LNCaP clone FGC (cell line): ENCODE results near the gene DCHS2.

Experiments used
- DNase-seq: peaks from one replicate; pipeline ENCODE4 v3.0.0-alpha.2; 2011; ENCODE audit warnings: low read depth
- H3K4me3 ChIP-seq: 2 replicates; pipeline ENCODE4 v1.5.1; 2011; ENCODE audit warnings: mild to moderate bottlenecking, low read depth, low read length, control low read depth
- TF ChIP-seq, protein P1 (sequence below): IDR thresholded peaks from 2 replicates; pipeline ENCODE4 v1.5.1; 2012; ENCODE audit warnings: mild to moderate bottlenecking; ENCODE audit not compliant: control insufficient read depth, insufficient read depth; ENCODE audit errors: extremely low read depth

DCHS2 gene

DNA sequence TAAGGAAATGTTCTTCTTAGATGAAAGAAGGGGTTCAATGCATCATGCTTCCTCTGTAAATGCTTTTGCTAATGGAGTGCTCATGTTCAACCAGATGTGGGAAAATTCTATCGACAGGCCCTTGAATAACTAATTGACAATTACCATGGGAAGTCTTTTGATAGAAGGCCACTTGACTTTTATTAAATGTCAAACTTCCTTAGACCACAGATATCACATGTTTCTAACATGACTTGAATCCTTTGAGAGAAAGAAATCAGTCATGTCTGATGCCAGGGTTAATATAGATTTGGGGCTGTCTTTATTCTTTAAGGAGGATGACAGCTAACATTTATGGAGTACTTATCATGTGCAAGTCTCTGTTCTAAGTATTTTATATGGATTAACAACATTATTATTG, 280.1 kb downstream of the DCHS2 start:
- DNase-seq: no peak
- TF ChIP-seq, protein P1, sequence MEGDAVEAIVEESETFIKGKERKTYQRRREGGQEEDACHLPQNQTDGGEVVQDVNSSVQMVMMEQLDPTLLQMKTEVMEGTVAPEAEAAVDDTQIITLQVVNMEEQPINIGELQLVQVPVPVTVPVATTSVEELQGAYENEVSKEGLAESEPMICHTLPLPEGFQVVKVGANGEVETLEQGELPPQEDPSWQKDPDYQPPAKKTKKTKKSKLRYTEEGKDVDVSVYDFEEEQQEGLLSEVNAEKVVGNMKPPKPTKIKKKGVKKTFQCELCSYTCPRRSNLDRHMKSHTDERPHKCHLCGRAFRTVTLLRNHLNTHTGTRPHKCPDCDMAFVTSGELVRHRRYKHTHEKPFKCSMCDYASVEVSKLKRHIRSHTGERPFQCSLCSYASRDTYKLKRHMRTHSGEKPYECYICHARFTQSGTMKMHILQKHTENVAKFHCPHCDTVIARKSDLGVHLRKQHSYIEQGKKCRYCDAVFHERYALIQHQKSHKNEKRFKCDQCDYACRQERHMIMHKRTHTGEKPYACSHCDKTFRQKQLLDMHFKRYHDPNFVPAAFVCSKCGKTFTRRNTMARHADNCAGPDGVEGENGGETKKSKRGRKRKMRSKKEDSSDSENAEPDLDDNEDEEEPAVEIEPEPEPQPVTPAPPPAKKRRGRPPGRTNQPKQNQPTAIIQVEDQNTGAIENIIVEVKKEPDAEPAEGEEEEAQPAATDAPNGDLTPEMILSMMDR: no peak
- no peak overlapping the region for H3K4me3 ChIP-seq

DNA sequence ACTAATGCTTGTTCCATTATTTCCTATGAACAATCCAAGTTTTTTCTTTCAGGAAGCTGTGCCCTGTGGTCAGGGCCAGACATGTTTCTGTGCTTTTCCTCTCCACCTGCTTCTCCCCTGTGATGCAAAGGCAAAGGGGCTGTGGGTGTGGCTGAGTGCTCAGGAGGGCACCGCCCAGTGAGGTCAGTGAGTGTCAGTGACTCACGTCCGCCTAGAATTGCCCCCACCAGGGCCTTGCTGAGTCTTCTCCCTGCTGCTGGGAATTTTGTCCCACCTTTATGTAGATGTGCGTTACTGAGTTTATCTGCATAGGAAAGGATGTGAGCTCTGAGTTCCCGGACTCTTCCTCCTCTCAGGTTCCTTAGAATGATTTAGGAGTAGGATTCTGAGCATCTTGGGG, 283.2 kb downstream of the DCHS2 start:
- DNase-seq: no peak
- TF ChIP-seq, protein P1: no peak
- H3K4me3 ChIP-seq: no peak overlapping the region

DNA sequence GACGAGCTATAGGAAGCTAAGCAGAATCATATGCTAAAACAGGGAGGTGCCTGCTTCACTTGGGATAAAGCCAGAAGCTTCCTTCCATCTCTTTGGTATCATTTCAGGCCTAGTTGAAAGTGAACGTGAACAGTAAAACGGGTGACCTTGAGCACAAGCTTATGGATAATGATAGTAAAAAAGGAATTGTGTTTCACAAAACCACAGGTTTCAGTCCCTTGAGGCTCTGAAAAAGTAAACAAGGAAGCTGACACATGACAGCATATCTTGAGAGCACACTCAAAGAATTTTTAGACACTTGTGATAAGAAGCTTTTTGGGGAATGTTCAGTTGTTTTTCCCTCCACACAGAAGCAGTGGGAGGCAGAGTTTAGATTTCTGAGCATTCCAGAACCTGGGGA, 286.1 kb downstream of the DCHS2 start:
- no peak overlapping the region for H3K4me3 ChIP-seq
- TF ChIP-seq, protein P1: no peak
- no peak for DNase-seq

DNA sequence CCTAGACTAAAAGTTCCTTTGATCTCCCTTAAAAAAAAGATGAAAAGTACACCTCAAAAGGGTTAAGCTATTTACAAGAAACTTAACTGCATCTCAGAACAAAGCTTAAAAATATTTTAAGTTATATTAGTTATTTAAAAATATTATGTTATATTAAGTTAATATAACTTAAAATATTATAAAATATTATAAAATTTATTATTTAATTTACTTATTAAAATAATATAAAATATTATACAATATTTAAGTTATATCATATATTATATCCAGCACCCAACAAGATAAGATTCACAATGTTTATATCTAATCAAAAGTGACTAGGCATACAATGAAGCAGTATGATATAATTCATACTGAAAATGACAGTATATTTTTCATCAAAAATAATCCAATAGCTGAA, 296.9 kb downstream of the DCHS2 start:
- TF ChIP-seq, protein P1: no peak
- DNase-seq: no peak

DNA sequence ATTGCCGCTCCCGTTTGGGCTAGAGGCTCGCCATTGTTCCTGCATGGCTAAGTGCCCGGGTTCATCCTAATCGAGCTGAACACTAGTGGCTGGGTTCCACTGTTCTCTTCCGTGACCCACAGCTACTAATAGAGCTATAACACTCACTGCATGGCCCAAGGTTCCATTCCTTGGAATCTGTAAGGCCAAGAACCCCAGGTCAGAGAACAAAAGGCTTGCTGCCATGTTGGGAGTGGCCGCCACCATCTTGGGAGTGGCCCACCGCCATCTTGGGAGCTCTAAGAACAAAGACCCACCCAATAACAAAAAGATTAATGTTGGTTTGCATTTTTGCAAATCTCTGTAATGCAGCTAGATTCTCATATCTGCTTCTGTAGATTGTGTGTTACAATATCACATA, 299.0 kb downstream of the DCHS2 start:
- DNase-seq: no peak
- H3K4me3 ChIP-seq: no peak overlapping the region
- TF ChIP-seq, protein P1: no peak

More for the DNA sequence above, 296.9 kb downstream of the DCHS2 start:
- H3K4me3 ChIP-seq: no peak overlapping the region

DNA sequence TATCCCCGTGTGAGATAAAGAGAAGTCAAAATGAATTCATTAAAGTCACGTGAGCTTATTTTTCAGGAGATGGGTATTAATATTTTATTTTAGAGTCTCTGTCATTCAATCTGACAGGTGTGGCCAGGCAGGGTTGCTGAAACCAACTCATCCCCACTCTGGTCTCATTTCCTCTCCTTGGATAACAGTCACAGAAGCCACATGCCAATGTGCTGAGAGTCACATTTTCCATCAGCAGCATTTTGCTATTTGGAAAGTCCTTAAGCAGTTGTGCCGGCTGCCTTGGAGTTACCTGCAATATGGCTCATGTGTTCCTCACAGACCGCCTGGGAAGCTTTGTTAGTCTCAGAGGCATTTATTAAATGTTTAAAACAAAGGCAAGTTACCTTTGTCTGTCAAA, 302.3 kb downstream of the DCHS2 start:
- no peak overlapping the region for H3K4me3 ChIP-seq
- DNase-seq: no peak
- TF ChIP-seq, protein P1: no peak

DNA sequence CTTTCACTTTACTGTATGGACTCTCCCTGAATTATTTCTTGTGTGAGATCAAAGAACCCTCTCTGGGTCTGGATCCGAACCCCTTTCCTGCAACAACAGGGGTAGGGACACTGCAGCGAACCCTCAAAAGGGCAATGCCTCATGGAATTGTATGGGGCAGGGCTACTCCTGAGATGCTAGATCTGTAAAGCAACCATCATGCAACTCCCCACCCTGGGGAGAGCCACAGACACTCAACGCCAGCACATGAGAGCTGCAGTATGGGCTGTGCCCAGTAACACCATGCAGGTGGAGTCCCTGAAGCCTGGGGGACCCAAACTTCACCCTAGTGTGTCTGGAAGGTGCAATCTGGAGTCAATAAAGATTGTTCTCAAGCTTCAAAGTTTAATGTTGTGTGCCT, 304.7 kb downstream of the DCHS2 start:
- DNase-seq: no peak
- TF ChIP-seq, protein P1: no peak

More for the DNA sequence above, 304.7 kb downstream of the DCHS2 start:
- H3K4me3 ChIP-seq: no peak overlapping the region
